ENCODE data around the gene VEZF1.

GRCh38 chr17:58005728-58006559 lies 17.9 kb upstream of the VEZF1 start:
- TF ChIP-seq CTCF (conservative IDR thresholded peaks at IDR 0.05; ENCODE audit: low read depth, low read length) (no peak), EZH2 (IDR thresholded peaks at IDR 0.05; ENCODE audit: borderline replicate concordance, low read depth, low read length, poor library complexity, severe bottlenecking) (no peak)

Measured in A673 (cell line).